NCI-H2171 treated with DMSO at 0.1 percent for 48 hours (cell line): ENCODE results near the gene MRFAP1.
"Not testable (repeated sequence)": the region's sequence is repeated elsewhere in the genome, so short reads cannot be mapped to it uniquely, and the experiment has no call there.

Experiments used
- DNase-seq: peaks from one replicate; lab custom pipeline; 2025; lab: John Stamatoyannopoulos, UW

Gene MRFAP1

GRCh38 chr4:6610856-6611430 lies 29.5 kb upstream of the MRFAP1 start:
- DNase-seq: no peak

DNA sequence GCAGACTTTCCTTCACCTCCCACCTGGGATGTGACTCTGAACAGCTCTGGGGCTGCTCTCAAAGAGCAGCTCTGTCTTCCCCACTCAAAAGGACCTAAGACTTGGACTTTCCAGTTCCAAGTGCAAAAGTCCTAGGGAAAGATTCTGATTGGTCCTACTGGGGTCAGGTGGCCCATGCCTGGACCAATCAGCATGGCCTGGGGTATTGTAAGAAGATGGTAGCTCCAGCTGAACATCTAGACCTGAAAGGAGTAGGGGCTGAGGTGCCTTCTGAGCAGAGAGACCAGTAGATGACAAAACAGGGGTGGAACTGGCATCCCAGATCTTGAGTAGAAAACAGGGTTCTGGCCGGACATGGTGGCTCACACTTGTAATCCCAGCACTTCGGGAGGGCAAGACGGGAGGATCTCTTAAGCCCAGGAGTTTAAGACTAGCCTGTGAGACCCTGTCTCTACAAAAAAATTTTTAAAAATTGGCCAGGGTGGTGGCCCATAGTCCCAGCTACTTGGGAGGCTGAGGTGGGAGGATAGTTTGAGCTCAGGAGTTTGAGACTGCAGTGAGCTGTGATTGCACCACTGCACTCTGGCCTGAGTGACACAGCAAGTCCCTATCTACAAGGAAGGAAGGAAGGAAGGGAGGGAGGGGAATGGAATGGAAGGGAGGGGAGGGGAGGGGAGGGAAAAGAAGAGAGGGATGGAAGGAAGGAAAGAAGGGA lies 27.4 kb upstream of the MRFAP1 start:
- DNase-seq: no peak

DNA sequence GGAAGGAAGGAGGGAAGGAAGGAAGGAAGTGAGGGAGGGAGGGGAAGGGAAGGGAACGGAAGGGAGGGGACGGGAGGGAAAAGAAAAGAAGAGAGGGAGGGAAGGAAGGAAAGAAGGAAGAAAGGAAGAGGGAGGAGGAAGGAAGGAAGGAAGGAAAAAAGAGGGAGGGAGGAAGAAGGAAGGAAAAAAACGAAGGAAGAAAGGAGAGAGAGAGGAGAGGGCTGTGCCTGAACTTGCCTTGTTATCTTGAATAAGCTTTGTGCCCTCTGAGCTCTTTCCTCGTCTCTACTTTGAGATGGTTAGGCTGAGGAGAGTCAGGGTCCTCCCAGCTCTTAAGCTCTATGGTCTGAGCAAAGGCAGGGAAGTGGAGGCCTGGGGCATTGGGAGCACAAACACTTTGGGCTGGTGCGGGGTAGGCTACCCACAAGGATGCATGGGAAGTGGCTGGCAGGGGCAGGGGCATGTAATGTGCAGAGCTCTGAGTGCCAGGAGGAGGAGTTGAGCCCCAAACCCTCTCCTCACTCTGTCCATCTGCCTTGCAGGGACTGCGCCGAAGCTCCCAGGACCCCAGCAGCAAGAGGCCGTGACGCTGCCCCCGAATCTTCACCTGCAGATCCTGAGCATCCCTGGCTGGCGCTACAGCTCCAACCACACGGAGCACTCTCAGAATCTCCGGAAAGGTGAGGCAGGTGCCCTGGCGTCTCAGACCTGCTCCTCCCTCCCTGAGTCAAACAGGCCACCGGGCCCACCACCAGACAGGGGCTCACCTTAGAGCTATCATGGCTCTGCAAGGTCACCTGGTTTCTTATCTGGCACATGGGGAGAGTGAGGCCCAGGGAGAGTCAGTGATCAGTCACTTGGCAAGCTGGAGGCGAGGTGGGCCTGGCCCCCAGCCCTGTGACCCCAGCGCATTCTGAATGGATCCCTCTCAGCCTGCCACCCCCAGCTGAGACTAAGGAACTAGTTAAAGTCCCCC lies 26.5 kb upstream of the MRFAP1 start:
- DNase-seq: no peak

- DNase-seq: no peak
Measured at GRCh38 chr4:6614701-6615230, 25.7 kb upstream of the MRFAP1 start.

GRCh38 chr4:6616087-6616995 lies 24.1 kb upstream of the MRFAP1 start:
- no peak for DNase-seq

GRCh38 chr4:6617246-6617645 lies 23.2 kb upstream of the MRFAP1 start:
- DNase-seq: no peak

GRCh38 chr4:6618386-6619115 lies 21.9 kb upstream of the MRFAP1 start:
- no peak for DNase-seq

GRCh38 chr4:6619116-6619465 lies 21.4 kb upstream of the MRFAP1 start:
- DNase-seq: no peak

- no peak for DNase-seq
Measured at GRCh38 chr4:6619466-6620255, 20.8 kb upstream of the MRFAP1 start.

DNA sequence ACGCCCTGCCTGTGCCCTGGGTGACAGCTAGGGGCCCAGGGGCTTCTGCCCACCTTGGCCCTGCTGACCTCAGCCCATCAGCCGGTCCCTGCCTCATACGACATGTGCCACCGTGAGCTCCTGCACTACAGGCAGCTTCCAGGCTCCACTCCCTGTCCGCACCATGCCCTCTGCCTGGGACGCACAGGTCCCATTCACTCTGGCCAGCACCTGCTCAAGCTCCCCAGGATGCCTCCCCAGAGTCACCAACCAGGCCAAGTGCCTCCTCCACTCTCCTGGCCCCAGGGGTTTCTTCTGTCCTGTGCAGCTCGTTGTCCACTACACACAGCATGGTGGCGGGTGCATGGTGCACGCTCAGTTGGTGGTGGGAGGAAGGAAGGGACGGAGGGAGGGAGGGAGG lies 20.2 kb upstream of the MRFAP1 start:
- no peak for DNase-seq

- DNase-seq: no peak
Measured at GRCh38 chr4:6620891-6621555, 19.5 kb upstream of the MRFAP1 start.

GRCh38 chr4:6621556-6621927 lies 18.9 kb upstream of the MRFAP1 start:
- DNase-seq: no peak

GRCh38 chr4:6622744-6623143 lies 17.7 kb upstream of the MRFAP1 start:
- DNase-seq: no peak

GRCh38 chr4:6625256-6625655 lies 15.2 kb upstream of the MRFAP1 start:
- DNase-seq: no peak

- no peak for DNase-seq
Measured at GRCh38 chr4:6626066-6626465, 14.4 kb upstream of the MRFAP1 start.

- DNase-seq: no peak
Measured at GRCh38 chr4:6627832-6628231, 12.7 kb upstream of the MRFAP1 start.

GRCh38 chr4:6628484-6628883 lies 12.0 kb upstream of the MRFAP1 start:
- not testable (repeated sequence) for DNase-seq

- no peak for DNase-seq
Measured at GRCh38 chr4:6632125-6632524, 8.4 kb upstream of the MRFAP1 start.

- DNase-seq: no peak
Measured at GRCh38 chr4:6633091-6633906, 7.2 kb upstream of the MRFAP1 start.
